IMR-90 (cell line): ENCODE results near the gene BRMS1. TPM values are rescaled to one million over a fixed set of nuclear protein-coding genes. Genes with fewer than 3 reads are reported as not detected.
A peak's percentile ranks its signal among the peaks of the same experiment; 100 is the strongest.

Experiments used
- ATAC-seq: fragments of 200-7000 bp; cut with Tn5 transposase; 2 replicates; pipeline ENCODE4 v1.9.1; 2020; ENCODE audit warnings: low read depth, mild to moderate bottlenecking, moderate library complexity
- BruUV-seq: library from RNA; stranded (reverse); fragments of 400-500 nt; replicated peaks from 2 replicates; lab custom pipeline; 2021; lab: Mats Ljungman, UMichigan
- CTCF ChIA-PET: fragments of 300-600 bp; formaldehyde crosslinking; extraction: SDS; loops from one replicate; lab custom pipeline; 2021; ENCODE audit warnings: antibody characterized with exemption; lab: Yijun Ruan, JAX
- POLR2A ChIA-PET: fragments of 300-600 bp; sonication (Branson Sonifier 250); formaldehyde crosslinking; loops from one replicate; lab custom pipeline; 2022; ENCODE audit warnings: antibody characterized with exemption; ENCODE audit not compliant: unreplicated experiment; lab: Charles Lee
- DNase-seq: peaks from one replicate; pipeline ENCODE4 v3.0.0; 2013
- H2AFZ ChIP-seq: replicated peaks from 2 replicates; pipeline ENCODE3; 2013; ENCODE audit warnings: low read length, mild to moderate bottlenecking; ENCODE audit not compliant: poor library complexity
- H2AK5ac ChIP-seq: 2 replicates; pipeline ENCODE4 v1.6.1; 2013; ENCODE audit warnings: low read depth, low read length, inconsistent platforms
- H2AK9ac ChIP-seq: replicated peaks from 2 replicates; pipeline ENCODE3; 2013; ENCODE audit warnings: mild to moderate bottlenecking, low read depth, low read length, moderate library complexity; ENCODE audit not compliant: poor library complexity
- H2BK120ac ChIP-seq: 2 replicates; pipeline ENCODE4 v1.6.1; 2013; ENCODE audit warnings: low read depth, low read length, inconsistent platforms
- H2BK15ac ChIP-seq: 3 replicates; pipeline ENCODE4 v1.6.1; 2013; ENCODE audit warnings: low read depth, low read length, inconsistent platforms
- H2BK20ac ChIP-seq: 2 replicates; pipeline ENCODE4 v1.6.1; 2013; ENCODE audit warnings: low read depth, mild to moderate bottlenecking, inconsistent platforms, low read length, moderate library complexity
- H2BK5ac ChIP-seq: 2 replicates; pipeline ENCODE4 v1.6.1; 2013; ENCODE audit warnings: mild to moderate bottlenecking, low read depth, low read length, inconsistent platforms; ENCODE audit not compliant: poor library complexity, severe bottlenecking
- H3K14ac ChIP-seq: replicated peaks from 2 replicates; pipeline ENCODE4 v1.6.1; 2013; ENCODE audit warnings: low read depth, low read length, inconsistent platforms
- H3K18ac ChIP-seq: 2 replicates; pipeline ENCODE4 v1.6.1; 2013; ENCODE audit warnings: low read depth, low read length, control low read depth
- H3K23ac ChIP-seq: 2 replicates; pipeline ENCODE4 v1.6.1; 2013; ENCODE audit warnings: low read depth, low read length, inconsistent platforms
- H3K27ac ChIP-seq: 2 replicates; pipeline ENCODE4 v1.5.1; 2013; ENCODE audit warnings: mild to moderate bottlenecking, control low read depth, low read length; ENCODE audit not compliant: insufficient read depth
- H3K27me3 ChIP-seq: 2 replicates; pipeline ENCODE4 v1.6.1; 2013; ENCODE audit warnings: low read length; ENCODE audit not compliant: control insufficient read depth, insufficient read depth
- H3K36me3 ChIP-seq: 2 replicates; pipeline ENCODE4 v1.6.1; 2013; ENCODE audit warnings: low read length, mixed read lengths; ENCODE audit not compliant: control insufficient read depth, insufficient read depth
- H3K4ac ChIP-seq: 2 replicates; pipeline ENCODE4 v1.6.1; 2013; ENCODE audit warnings: low read depth, low read length, inconsistent platforms
- H3K4me1 ChIP-seq: 2 replicates; pipeline ENCODE4 v1.6.1; 2013; ENCODE audit warnings: low read length, mixed read lengths; ENCODE audit not compliant: control insufficient read depth, insufficient read depth
- H3K4me2 ChIP-seq: 2 replicates; pipeline ENCODE4 v1.6.1; 2013; ENCODE audit warnings: low read depth, mild to moderate bottlenecking, control low read depth, low read length, moderate library complexity
- H3K4me3 ChIP-seq: 2 replicates; pipeline ENCODE4 v1.5.1; 2013; ENCODE audit warnings: low read depth, mild to moderate bottlenecking, control low read depth, low read length, moderate library complexity; ENCODE audit not compliant: insufficient read depth
- H3K56ac ChIP-seq: 2 replicates; pipeline ENCODE4 v1.6.1; 2013; ENCODE audit warnings: low read length, inconsistent platforms; ENCODE audit not compliant: insufficient read depth; ENCODE audit errors: extremely low read depth
- H3K79me1 ChIP-seq, 2 experiments: 2 replicates each; pipeline ENCODE4 v1.6.1; 2013; ENCODE audit warnings: low read length in 2 of 2, inconsistent platforms in 1 of 2, low read depth in 1 of 2
- H3K9ac ChIP-seq: 2 replicates; pipeline ENCODE4 v1.6.1; 2013; ENCODE audit warnings: low read depth, low read length, control low read depth
- H3K9me1 ChIP-seq: 2 replicates; pipeline ENCODE4 v1.6.1; 2013; ENCODE audit warnings: low read length, inconsistent platforms; ENCODE audit not compliant: insufficient read depth
- H3K9me3 ChIP-seq: 2 replicates; pipeline ENCODE4 v1.6.1; 2013; ENCODE audit warnings: low read length; ENCODE audit not compliant: control insufficient read depth, insufficient read depth
- H4K20me1 ChIP-seq: 2 replicates; pipeline ENCODE4 v1.6.1; 2013; ENCODE audit warnings: low read length, inconsistent platforms; ENCODE audit not compliant: insufficient read depth
- H4K5ac ChIP-seq: 2 replicates; pipeline ENCODE4 v1.6.1; 2013; ENCODE audit warnings: mild to moderate bottlenecking, low read depth, low read length, control low read depth
- H4K8ac ChIP-seq, 2 experiments: 2 replicates each; pipeline ENCODE4 v1.6.1; 2013; ENCODE audit warnings: low read depth in 2 of 2, low read length in 2 of 2, control low read depth in 1 of 2, inconsistent platforms in 1 of 2
- H4K91ac ChIP-seq: 2 replicates; pipeline ENCODE4 v1.6.1; 2013; ENCODE audit warnings: low read depth, low read length, inconsistent platforms; ENCODE audit not compliant: insufficient read depth
- CEBPB ChIP-seq: IDR thresholded peaks from 2 replicates; pipeline ENCODE4 v1.6.1; 2012; ENCODE audit warnings: low read depth, low read length, improper control_type of control experiment
- CHD1 ChIP-seq: IDR thresholded peaks from 2 replicates; pipeline ENCODE4 v1.6.1; 2012; ENCODE audit warnings: low read depth, low read length, improper control_type of control experiment
- MXI1 ChIP-seq: IDR thresholded peaks from 2 replicates; pipeline ENCODE4 v1.6.1; 2012; ENCODE audit warnings: low read depth, mild to moderate bottlenecking, low read length, moderate library complexity, borderline replicate concordance
- NFE2L2 ChIP-seq: fragments of 150-350 bp; IDR thresholded peaks from 2 replicates; pipeline ENCODE4 v1.6.1; 2016; ENCODE audit warnings: low read depth, mild to moderate bottlenecking, low read length
- RFX5 ChIP-seq: IDR thresholded peaks from 2 replicates; pipeline ENCODE4 v1.8.0; 2012; ENCODE audit warnings: low read depth, mild to moderate bottlenecking, low read length, moderate library complexity
- SMC3 ChIP-seq: fragments of 150-350 bp; IDR thresholded peaks from 2 replicates; pipeline ENCODE4 v1.6.1; 2016; ENCODE audit warnings: low read depth, mild to moderate bottlenecking, antibody characterized with exemption, low read length, moderate library complexity
- WGBS, 2 experiments: methylation state at CpG; one replicate each; pipeline versions ENCODE4 v1.1.5 to v1.1.7; 2013; ENCODE audit warnings: missing lambda C conversion rate in 2 of 2; ENCODE audit not compliant: insufficient read length in 1 of 2; ENCODE audit errors: extremely low coverage in 2 of 2; 5-methylcytosine and 5-hydroxymethylcytosine counted together
- dilution Hi-C: fragments of 300-500 bp; cut with HindIII; formaldehyde crosslinking; loops from one replicate; pipeline ENCODE4 v1.14.3; 2018; ENCODE audit warnings: low sequenced_read_pairs; ENCODE audit not compliant: unreplicated experiment
- in situ Hi-C: fragments of 300-500 bp; cut with MboI; formaldehyde crosslinking; loops from 3 replicates; pipeline ENCODE4 v1.14.3; 2019; ENCODE audit warnings: low sequenced_read_pairs, inconsistent platforms, mixed read lengths
- intact Hi-C: fragments of 100-400 bp; cut with micrococcal nuclease; formaldehyde crosslinking; loops from 2 replicates; pipeline ENCODE4 v1.10.0; 2022
- polyA plus RNA-seq, 3 experiments: library from polyadenylated mRNA; depleted of rRNA; stranded (reverse); fragments of >200 nt; gene quantifications; 2 replicates each; pipeline ENCODE4 v1.2.3, GENCODE V29; 2012; ENCODE audit warnings: low replicate concordance in 1 of 3
- total RNA-seq: library from RNA; depleted of rRNA; stranded (reverse); fragments of >200 nt; gene quantifications from 2 replicates; pipeline ENCODE4 v1.2.3, GENCODE V29; 2012
- TF ChIP-seq, protein P1 (sequence below): fragments of 150-350 bp; IDR thresholded peaks from 2 replicates; pipeline ENCODE4 v1.6.1; 2017; ENCODE audit warnings: mild to moderate bottlenecking, antibody characterized with exemption, low read length, low read depth
- TF ChIP-seq, protein P2 (sequence below): conservative IDR thresholded peaks from 2 replicates; pipeline ENCODE4 v1.5.1; 2012; ENCODE audit warnings: mild to moderate bottlenecking, low read depth, low read length, improper control_type of control experiment
- TF ChIP-seq, protein P3 (sequence below): fragments of 150-350 bp; IDR thresholded peaks from 2 replicates; pipeline ENCODE4 v1.6.1; 2016; ENCODE audit warnings: low read depth, mild to moderate bottlenecking, low read length, moderate library complexity, borderline replicate concordance

The BRMS1 gene
- total and polyA plus RNA-seq, 2 of the 4 experiments (the other 2 are of a cell fraction), result 48.3 to 57.9 TPM

DNA sequence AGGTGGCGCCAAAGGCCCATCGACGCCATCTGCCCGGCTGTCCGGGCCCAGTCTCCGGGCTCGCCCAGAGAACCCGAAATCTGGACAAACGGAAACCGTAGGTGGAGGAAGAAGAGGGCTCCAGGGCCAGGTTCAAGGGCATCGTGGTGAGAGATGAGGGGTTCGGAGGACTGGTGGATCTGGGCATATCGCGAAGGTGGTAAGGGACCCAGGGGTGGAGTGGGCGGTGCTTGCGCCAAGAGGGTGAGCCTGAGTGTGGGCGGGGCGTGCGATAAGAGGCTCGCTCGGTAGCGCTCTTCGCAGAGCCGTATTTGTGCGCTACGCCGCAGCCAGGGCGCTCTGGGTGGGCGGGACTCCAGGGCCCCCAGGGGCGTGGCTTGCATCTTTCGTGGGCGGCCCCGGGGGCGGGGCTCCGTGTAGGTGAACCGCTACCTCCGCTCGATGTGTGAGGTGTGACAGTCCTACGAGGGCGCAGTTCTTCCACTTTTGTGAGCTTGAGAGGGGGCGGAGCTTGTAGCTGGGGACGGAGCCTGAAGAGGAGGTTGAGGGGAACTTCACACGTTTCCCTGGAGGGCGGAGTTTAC is 32.8 kb downstream of the BRMS1 start (continued):
- TF ChIP-seq, protein P1, sequence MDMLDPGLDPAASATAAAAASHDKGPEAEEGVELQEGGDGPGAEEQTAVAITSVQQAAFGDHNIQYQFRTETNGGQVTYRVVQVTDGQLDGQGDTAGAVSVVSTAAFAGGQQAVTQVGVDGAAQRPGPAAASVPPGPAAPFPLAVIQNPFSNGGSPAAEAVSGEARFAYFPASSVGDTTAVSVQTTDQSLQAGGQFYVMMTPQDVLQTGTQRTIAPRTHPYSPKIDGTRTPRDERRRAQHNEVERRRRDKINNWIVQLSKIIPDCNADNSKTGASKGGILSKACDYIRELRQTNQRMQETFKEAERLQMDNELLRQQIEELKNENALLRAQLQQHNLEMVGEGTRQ, result peak; percentile 13; the same call in 1 of the 2 replicates
- no peak for TF ChIP-seq RFX5
- TF ChIP-seq CEBPB, result no peak

DNA sequence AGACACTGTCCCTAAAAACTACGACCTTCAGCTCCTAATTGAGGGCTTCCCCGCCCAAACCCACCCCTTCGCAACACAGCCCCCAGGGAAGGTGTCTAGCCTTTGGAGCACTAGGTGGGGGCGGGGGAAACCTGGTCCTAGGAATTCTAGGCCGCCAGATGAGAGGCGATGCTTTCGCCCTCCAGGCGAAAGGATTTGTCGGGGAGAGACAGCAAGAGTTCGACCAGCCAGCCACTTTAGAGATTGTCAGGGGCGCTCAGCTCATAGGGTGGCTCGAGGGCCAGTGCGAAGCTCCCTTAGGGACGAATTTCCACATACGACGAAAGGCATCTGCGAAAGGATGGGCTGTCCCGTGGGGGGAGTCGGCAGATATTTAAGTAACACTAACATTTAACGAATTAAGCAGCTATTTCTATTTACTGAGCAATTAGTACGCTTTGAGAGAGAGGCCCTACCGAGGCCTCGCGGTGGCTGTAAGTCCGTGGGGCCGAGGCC is 33.4 kb downstream of the BRMS1 start:
- Histone ChIP-seq H3K4me2 (no peak overlapping the region; the same call in 1 of the 2 replicates), H2BK5ac (no peak overlapping the region), H4K5ac (no peak overlapping the region), H2AK9ac (peak overlapping the region; percentile 20), H3K27ac (no peak overlapping the region), H2AFZ (peak overlapping the region; percentile 38), H3K4me1 (peaks cover 14% of the 10 kb centered on the region), H3K14ac (no peak overlapping the region), H3K9me3 (no peaks in the 10 kb centered on the region), H3K79me1 (peaks cover 0 to 30% of the 10 kb centered on the region in 2 experiments; a peak in 2 of 4 replicates), H2BK120ac (no peak overlapping the region), H3K9ac (no peak overlapping the region), H3K23ac (no peak overlapping the region), H3K36me3 (no peaks in the 10 kb centered on the region), H4K91ac (no peak overlapping the region; the same call in 1 of the 2 replicates), H4K20me1 (peaks cover 36% of the 10 kb centered on the region), H3K27me3 (peaks cover 4% of the 10 kb centered on the region), H2BK15ac (no peak overlapping the region; the same call in 2 of the 3 replicates), H3K56ac (no peak overlapping the region), H2AK5ac (0 out of 2 replicates have a peak overlapping the region, but pooled peaks have one; percentile 21), H3K4me3 (peak overlapping the region; percentile 63; the same call in 1 of the 2 replicates), H3K9me1 (no peaks in the 10 kb centered on the region), H3K18ac (no peak overlapping the region), H4K8ac (peak overlapping the region in 1 of 2 experiments; percentile 48; a peak in 1 of 4 replicates), H3K4ac (no peak overlapping the region), H2BK20ac (no peak overlapping the region)
- CTCF ChIA-PET, result interaction anchor here (0.5 to 2.4 kb wide), 13 partner anchors 11 to 123 kb away, joined by 3 to 17 read pairs (median 4); partner anchors contain the start of genes B4GAT1, BRMS1 and RIN1
- dilution Hi-C loops (no loop called here), intact Hi-C loops (loop anchor here (1.0 kb wide), 1 partner anchor 75 kb away; no protein-coding TSS in a partner anchor), in situ Hi-C loops (no loop called here)
- DNase-seq (no peak), ATAC-seq (no peak)
- POLR2A ChIA-PET, result interaction anchor here (0.7 to 2.9 kb wide), 5 partner anchors 16 to 486 kb away, joined by 3 to 23 read pairs (median 5); partner anchors contain the start of gene RIN1
- WGBS, 2 experiments, result 18% methylated on average over 12 of the region's 26 CpGs; no CpG with 5 or more reads in 1 of the 2 experiments
- no TSS peak for BruUV-seq
- TF ChIP-seq MXI1, result no peak
- TF ChIP-seq, protein P1, result no peak
- TF ChIP-seq, protein P2, sequence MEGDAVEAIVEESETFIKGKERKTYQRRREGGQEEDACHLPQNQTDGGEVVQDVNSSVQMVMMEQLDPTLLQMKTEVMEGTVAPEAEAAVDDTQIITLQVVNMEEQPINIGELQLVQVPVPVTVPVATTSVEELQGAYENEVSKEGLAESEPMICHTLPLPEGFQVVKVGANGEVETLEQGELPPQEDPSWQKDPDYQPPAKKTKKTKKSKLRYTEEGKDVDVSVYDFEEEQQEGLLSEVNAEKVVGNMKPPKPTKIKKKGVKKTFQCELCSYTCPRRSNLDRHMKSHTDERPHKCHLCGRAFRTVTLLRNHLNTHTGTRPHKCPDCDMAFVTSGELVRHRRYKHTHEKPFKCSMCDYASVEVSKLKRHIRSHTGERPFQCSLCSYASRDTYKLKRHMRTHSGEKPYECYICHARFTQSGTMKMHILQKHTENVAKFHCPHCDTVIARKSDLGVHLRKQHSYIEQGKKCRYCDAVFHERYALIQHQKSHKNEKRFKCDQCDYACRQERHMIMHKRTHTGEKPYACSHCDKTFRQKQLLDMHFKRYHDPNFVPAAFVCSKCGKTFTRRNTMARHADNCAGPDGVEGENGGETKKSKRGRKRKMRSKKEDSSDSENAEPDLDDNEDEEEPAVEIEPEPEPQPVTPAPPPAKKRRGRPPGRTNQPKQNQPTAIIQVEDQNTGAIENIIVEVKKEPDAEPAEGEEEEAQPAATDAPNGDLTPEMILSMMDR, result no peak
- TF ChIP-seq, protein P3, sequence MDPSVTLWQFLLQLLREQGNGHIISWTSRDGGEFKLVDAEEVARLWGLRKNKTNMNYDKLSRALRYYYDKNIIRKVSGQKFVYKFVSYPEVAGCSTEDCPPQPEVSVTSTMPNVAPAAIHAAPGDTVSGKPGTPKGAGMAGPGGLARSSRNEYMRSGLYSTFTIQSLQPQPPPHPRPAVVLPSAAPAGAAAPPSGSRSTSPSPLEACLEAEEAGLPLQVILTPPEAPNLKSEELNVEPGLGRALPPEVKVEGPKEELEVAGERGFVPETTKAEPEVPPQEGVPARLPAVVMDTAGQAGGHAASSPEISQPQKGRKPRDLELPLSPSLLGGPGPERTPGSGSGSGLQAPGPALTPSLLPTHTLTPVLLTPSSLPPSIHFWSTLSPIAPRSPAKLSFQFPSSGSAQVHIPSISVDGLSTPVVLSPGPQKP, result no peak
- no peak for TF ChIP-seq SMC3
- no peak for TF ChIP-seq NFE2L2
- no peak for TF ChIP-seq CEBPB
- no peak for TF ChIP-seq CHD1
